Sigmoid colon (tissue), 7 donors: Measurements from ENCODE around the gene SLC9A8. TPM values are rescaled to one million over a fixed set of nuclear protein-coding genes. Genes with fewer than 3 reads are reported as not detected.

Source experiments
- DNase-seq: peaks from one replicate; pipeline ENCODE4 v3.0.0-alpha.2; 2019
- H3K27ac ChIP-seq, 4 donors: fragments of 200-600 bp; sonication (generic); one replicate each; pipeline ENCODE4 v1.5.1; 2016 to 2019; ENCODE audit warnings: mild to moderate bottlenecking in 1 of 4
- H3K27me3 ChIP-seq, 3 donors: fragments of 200-600 bp; sonication (generic); one replicate each; pipeline ENCODE4 v1.5.1; 2019; ENCODE audit warnings: mild to moderate bottlenecking in 1 of 3
- H3K36me3 ChIP-seq, 4 donors: fragments of 200-600 bp; sonication (generic); one replicate each; pipeline ENCODE4 v1.5.1; 2016 to 2019
- H3K4me1 ChIP-seq, 4 donors: fragments of 200-600 bp; sonication (generic); one replicate each; pipeline ENCODE4 v1.5.1; 2017 to 2019
- H3K4me3 ChIP-seq, 4 donors: fragments of 200-600 bp; sonication (generic); one replicate each; pipeline ENCODE4 v1.5.1; 2017 to 2019; ENCODE audit warnings: mild to moderate bottlenecking in 2 of 4, moderate library complexity in 1 of 4
- H3K9me3 ChIP-seq, 4 donors: fragments of 200-600 bp in 3 of 4; sonication (generic) in 3 of 4; one replicate each; pipeline versions ENCODE4 v1.5.1 to v1.6.1; 2013 to 2019
- CTCF ChIP-seq, 4 experiments: fragments of 450-650 bp in 3 of 4; fragments of 200-600 bp in 1 of 4; IDR thresholded peaks; one replicate each; pipeline ENCODE4 v1.5.1; 2016 to 2019; ENCODE audit warnings: antibody characterized with exemption in 4 of 4, mild to moderate bottlenecking in 3 of 4, moderate library complexity in 2 of 4
- EP300 ChIP-seq, 4 donors: sonication (generic); formaldehyde crosslinking; IDR thresholded peaks; one replicate each; pipeline ENCODE4 v1.6.1; 2017; ENCODE audit warnings: antibody characterized with exemption in 4 of 4
- POLR2A ChIP-seq, 2 donors: fragments of 450-650 bp; IDR thresholded peaks; one replicate each; pipeline ENCODE4 v1.6.1; 2016; ENCODE audit warnings: antibody characterized with exemption in 2 of 2, mild to moderate bottlenecking in 2 of 2, moderate library complexity in 2 of 2
- POLR2AphosphoS5 ChIP-seq, 4 donors: sonication (generic); formaldehyde crosslinking; IDR thresholded peaks; one replicate each; pipeline ENCODE4 v1.6.1; 2017; ENCODE audit warnings: antibody characterized with exemption in 4 of 4
- WGBS, 2 donors: extraction: QIAGEN DNeasy Blood & Tissue Kit; methylation state at CpG; one replicate each; pipeline ENCODE4 v1.1.7; 2013; 5-methylcytosine and 5-hydroxymethylcytosine counted together
- intact Hi-C: fragments of 100-400 bp; cut with DNase I; formaldehyde crosslinking; loops from one replicate; pipeline ENCODE4 v1.15.1; 2023
- polyA plus RNA-seq, 3 donors: library from polyadenylated mRNA; stranded (reverse); fragments of 200-250 nt; gene quantifications; one replicate each; pipeline ENCODE4 v1.2.3, GENCODE V29; 2013
- total RNA-seq, 4 donors: library from RNA; depleted of rRNA; stranded (reverse); fragments of >200 nt; gene quantifications; one replicate each; pipeline ENCODE4 v1.1.0, GENCODE V29; 2016
- donor health status: healthy with polysubstance abuse.
- donor health status: Bipolar disorder and iron deficiency.
- donor health status: healthy.

SLC9A8 gene
- total and polyA plus RNA-seq, 7 donors: 1.8 to 14.7 (median 5.7) TPM

- 66 to 72% methylated on average over 6 of the region's 6 CpGs for WGBS, 2 donors
- intact Hi-C loops: loop anchor here (5.0 kb wide), 1 partner anchor 304 kb away; no protein-coding TSS in a partner anchor
Observed at GRCh38 chr20:49846206-49846807, 33.7 kb downstream of the SLC9A8 start.

GRCh38 chr20:49850463-49851230, 38.0 kb downstream of the SLC9A8 start:
- 79 to 83% methylated on average over 8 of the region's 8 CpGs for WGBS, 2 donors
- Histone ChIP-seq H3K27ac (no peak overlapping the region), H3K36me3 (peaks cover 5 to 64% (median 8%) of the 10 kb centered on the region in 4 donors), H3K4me3 (no peak overlapping the region), H3K9me3 (no peaks in the 10 kb centered on the region), H3K4me1 (peaks cover 0 to 11% (median 4%) of the 10 kb centered on the region in 4 donors), H3K27me3 (no peaks in the 10 kb centered on the region)
- no peak for DNase-seq
- TF ChIP-seq EP300 (IDR thresholded peaks at IDR 0.05): no peak
- no peak for TF ChIP-seq POLR2A (IDR thresholded peaks at IDR 0.05)
- TF ChIP-seq CTCF (IDR thresholded peaks at IDR 0.05): no peak
- intact Hi-C loops: no loop called here

More at GRCh38 chr20:49846206-49846807, 33.7 kb downstream of the SLC9A8 start:
- TF ChIP-seq POLR2AphosphoS5 (IDR thresholded peaks at IDR 0.05) (no peak), EP300 (IDR thresholded peaks at IDR 0.05) (no peak), CTCF (IDR thresholded peaks at IDR 0.05) (peak; percentile 41 to 63 (median 56))
- Histone ChIP-seq H3K9me3 (no peaks in the 10 kb centered on the region), H3K36me3 (peaks cover 7 to 42% (median 8%) of the 10 kb centered on the region in 4 donors), H3K4me3 (no peak overlapping the region), H3K27ac (no peak overlapping the region), H3K27me3 (no peaks in the 10 kb centered on the region), H3K4me1 (peaks cover 0 to 5% (median 2%) of the 10 kb centered on the region in 4 donors)
- no peak for DNase-seq

GRCh38 chr20:49851231-49851705, 38.6 kb downstream of the SLC9A8 start:
- intact Hi-C loops: no loop called here
- no peak overlapping the region for H3K4me3 ChIP-seq
- 80 to 90% methylated on average over 3 of the region's 3 CpGs for WGBS, 2 donors
- H3K9me3 ChIP-seq: no peaks in the 10 kb centered on the region
- peaks cover 0 to 11% (median 4%) of the 10 kb centered on the region in 4 donors for H3K4me1 ChIP-seq
- TF ChIP-seq POLR2AphosphoS5 (IDR thresholded peaks at IDR 0.05) (peak in 1 of 4 donors; percentile 9), CTCF (IDR thresholded peaks at IDR 0.05) (no peak)
- DNase-seq: no peak
- H3K36me3 ChIP-seq: peaks cover 5 to 70% (median 15%) of the 10 kb centered on the region in 4 donors
- H3K27ac ChIP-seq: no peak overlapping the region
- H3K27me3 ChIP-seq: no peaks in the 10 kb centered on the region

- H3K36me3 ChIP-seq: peaks cover 5 to 75% (median 16%) of the 10 kb centered on the region in 4 donors
- no peak overlapping the region for H3K4me3 ChIP-seq
- DNase-seq: no peak
- H3K4me1 ChIP-seq: peaks cover 0 to 11% (median 4%) of the 10 kb centered on the region in 4 donors
- H3K27ac ChIP-seq: no peak overlapping the region
- WGBS, 2 donors: 82 to 88% methylated on average over 7 of the region's 7 CpGs
- H3K27me3 ChIP-seq: no peaks in the 10 kb centered on the region
- intact Hi-C loops: no loop called here
- TF ChIP-seq EP300 (IDR thresholded peaks at IDR 0.05) (no peak), CTCF (IDR thresholded peaks at IDR 0.05) (no peak), POLR2A (IDR thresholded peaks at IDR 0.05) (no peak), POLR2AphosphoS5 (IDR thresholded peaks at IDR 0.05) (no peak)
- no peaks in the 10 kb centered on the region for H3K9me3 ChIP-seq
Observed at GRCh38 chr20:49851991-49852390, 39.4 kb downstream of the SLC9A8 start.
